HG02981 (cell line): ENCODE results near the gene STPG3.

ENCODE experiments used
- ATAC-seq: cut with Tn5 transposase; IDR thresholded peaks from one replicate; pipeline ENCODE4 v1.9.1; 2021; ENCODE audit warnings: mild to moderate bottlenecking, moderate library complexity; ENCODE audit not compliant: unreplicated experiment

STPG3 gene

GRCh38 chr9:137278061-137278701 is 27.1 kb downstream of the STPG3 start:
- no peak for ATAC-seq

GRCh38 chr9:137278721-137279711 is 27.9 kb downstream of the STPG3 start:
- no peak for ATAC-seq

GRCh38 chr9:137279741-137280473 is 28.8 kb downstream of the STPG3 start:
- ATAC-seq: no peak

GRCh38 chr9:137280474-137281344 is 29.6 kb downstream of the STPG3 start:
- ATAC-seq: no peak

GRCh38 chr9:137281345-137282116 is 30.4 kb downstream of the STPG3 start:
- ATAC-seq: no peak

- no peak for ATAC-seq
Measured at GRCh38 chr9:137286975-137287383, 35.9 kb downstream of the STPG3 start.

GRCh38 chr9:137293094-137293481 is 42.0 kb downstream of the STPG3 start:
- no peak for ATAC-seq

GRCh38 chr9:137293482-137294090 is 42.5 kb downstream of the STPG3 start:
- ATAC-seq: no peak

GRCh38 chr9:137294091-137294680 is 43.1 kb downstream of the STPG3 start:
- no peak for ATAC-seq

GRCh38 chr9:137294681-137295237 is 43.7 kb downstream of the STPG3 start:
- no peak for ATAC-seq

GRCh38 chr9:137295238-137295811 is 44.2 kb downstream of the STPG3 start:
- peak; percentile 59 for ATAC-seq

GRCh38 chr9:137295849-137296669 is 45.0 kb downstream of the STPG3 start:
- no peak for ATAC-seq

- ATAC-seq: no peak
Measured at GRCh38 chr9:137296670-137297664, 45.9 kb downstream of the STPG3 start.

GRCh38 chr9:137297966-137298365 is 46.9 kb downstream of the STPG3 start:
- ATAC-seq: no peak

- no peak for ATAC-seq
Measured at GRCh38 chr9:137298401-137299202, 47.5 kb downstream of the STPG3 start.
